ENCODE measurements around the gene ERCC6L2. TPM values are rescaled to one million over a fixed set of nuclear protein-coding genes. Genes with fewer than 3 reads are reported as not detected.

Gene ERCC6L2
- total RNA-seq, 3 donors from 2014 or later = 32.4 to 69.4 (median 51.4) TPM

DNA sequence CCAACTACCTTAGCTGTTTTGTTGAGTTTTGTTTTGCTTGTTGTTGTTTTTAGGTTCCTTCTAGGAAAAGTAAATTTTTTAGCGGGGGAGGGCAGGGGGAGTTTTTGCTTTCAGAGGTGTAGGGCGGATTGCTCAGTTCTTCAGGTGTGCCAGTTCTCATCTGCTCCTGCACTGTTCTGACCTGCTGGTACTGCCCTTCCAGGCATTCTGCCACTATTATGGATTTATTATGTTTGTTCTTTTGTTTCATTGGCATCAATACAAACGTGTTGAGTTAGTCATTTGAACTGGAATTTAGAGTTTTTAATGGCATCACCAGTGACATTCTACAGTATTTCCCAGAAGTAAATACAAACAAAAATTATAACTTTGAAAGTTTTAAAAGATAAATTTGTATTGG lies 26.0 kb downstream of the ERCC6L2 start:
- ATAC-seq = peak; percentile 97

DNA sequence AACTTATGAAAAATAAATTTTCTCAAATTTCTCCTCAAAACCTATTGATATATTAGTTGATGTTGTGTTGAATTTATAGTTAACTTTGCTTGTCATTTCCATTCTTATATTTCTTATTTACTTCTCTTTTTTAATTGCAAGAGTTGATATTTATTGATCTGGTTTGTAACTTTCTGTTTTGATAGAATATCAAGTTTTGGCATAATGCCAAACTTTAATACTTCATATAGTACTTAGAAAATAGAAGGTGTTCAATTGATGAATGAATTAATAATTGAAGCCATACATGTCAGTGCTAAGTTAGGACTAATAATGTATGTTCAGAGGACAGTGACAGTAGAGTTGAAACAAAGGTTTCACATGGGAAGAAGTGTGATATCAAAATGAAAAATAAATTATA lies 27.9 kb downstream of the ERCC6L2 start:
- peaks cover 8% of the 10 kb centered on the region for H3K4me1 ChIP-seq (ENCODE audit: low read depth)
- ATAC-seq = no peak
- no peak for TF ChIP-seq CTCF (IDR thresholded peaks at IDR 0.05)
- DNase-seq = no peak
- H3K36me3 ChIP-seq (ENCODE audit: low read depth) = no peaks in the 10 kb centered on the region
- no peak overlapping the region for H3K4me3 ChIP-seq
- H3K9me3 ChIP-seq = no peaks in the 10 kb centered on the region
- intact Hi-C loops (cut with DNase I, micrococcal nuclease) = no loop called here

More for the DNA sequence above, 26.0 kb downstream of the ERCC6L2 start:
- H3K36me3 ChIP-seq (ENCODE audit: low read depth) = no peaks in the 10 kb centered on the region
- no peak for TF ChIP-seq CTCF (IDR thresholded peaks at IDR 0.05)
- intact Hi-C loops (cut with DNase I, micrococcal nuclease) = no loop called here
- peak in 1 of 3 donors; percentile 43 for DNase-seq
- peaks cover 8% of the 10 kb centered on the region for H3K4me1 ChIP-seq (ENCODE audit: low read depth)
- H3K9me3 ChIP-seq = no peaks in the 10 kb centered on the region
- H3K4me3 ChIP-seq = no peak overlapping the region

DNA sequence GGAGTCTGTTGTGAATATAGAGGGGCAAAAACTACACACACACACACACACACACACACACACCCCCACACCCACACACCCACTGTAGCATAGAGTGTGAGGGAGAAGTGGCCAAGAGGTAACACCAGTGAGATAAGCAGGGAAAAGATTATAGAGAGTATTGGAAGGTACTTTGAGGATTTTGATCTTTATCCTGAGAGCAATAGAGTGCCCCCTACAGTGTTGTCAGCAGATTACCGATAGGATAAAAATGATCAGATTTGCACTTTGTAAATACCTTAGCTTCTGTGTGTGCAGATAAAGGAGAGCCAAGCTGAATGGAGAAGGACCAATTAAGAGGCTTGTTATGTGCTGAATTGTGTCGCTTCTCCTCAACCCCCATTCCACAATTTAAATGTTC lies 32.3 kb downstream of the ERCC6L2 start:
- no peaks in the 10 kb centered on the region for H3K36me3 ChIP-seq (ENCODE audit: low read depth)
- H3K9me3 ChIP-seq = no peaks in the 10 kb centered on the region
- ATAC-seq (peak; percentile 34), DNase-seq (no peak)
- H3K4me3 ChIP-seq = no peak overlapping the region
- no peak for TF ChIP-seq CTCF (IDR thresholded peaks at IDR 0.05)
- no peaks in the 10 kb centered on the region for H3K4me1 ChIP-seq (ENCODE audit: low read depth)
- intact Hi-C loops (cut with DNase I, micrococcal nuclease) = no loop called here

DNA sequence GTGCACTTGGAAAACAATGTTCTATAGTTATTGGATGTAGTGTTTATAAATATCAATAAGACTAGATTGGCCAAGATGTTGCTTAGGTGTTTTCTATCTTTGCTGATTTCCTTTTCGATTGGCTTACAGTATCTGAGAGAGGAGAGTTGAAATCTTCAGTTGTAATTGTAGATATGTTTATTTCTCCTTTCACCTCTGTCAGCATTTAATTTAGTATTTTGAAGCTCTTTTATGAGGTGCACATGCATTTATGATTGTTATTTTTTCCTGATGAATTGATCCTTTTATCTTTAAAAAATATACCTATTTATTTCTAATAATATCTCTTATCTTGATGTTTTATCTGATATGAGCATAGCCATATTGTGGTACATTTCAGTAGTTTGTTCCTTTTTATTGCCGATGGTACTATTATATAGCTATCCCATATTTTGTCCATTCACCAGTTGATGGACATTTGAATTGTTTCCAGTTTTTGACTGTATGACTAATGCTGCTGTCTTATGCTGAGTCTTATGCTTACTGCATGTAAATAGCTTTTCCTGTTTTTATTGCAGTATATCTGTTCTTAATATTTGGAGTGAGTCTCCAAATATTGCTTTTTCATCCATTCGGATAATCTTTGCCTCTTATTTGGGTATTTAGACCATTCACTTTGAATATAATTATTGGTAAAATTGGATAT lies 34.7 kb downstream of the ERCC6L2 start:
- DNase-seq (no peak), ATAC-seq (no peak)
- Histone ChIP-seq H3K36me3 (ENCODE audit: low read depth) (no peaks in the 10 kb centered on the region), H3K4me1 (ENCODE audit: low read depth) (no peaks in the 10 kb centered on the region), H3K9me3 (no peaks in the 10 kb centered on the region), H3K4me3 (no peak overlapping the region)
- TF ChIP-seq CTCF (IDR thresholded peaks at IDR 0.05) = no peak
- intact Hi-C loops (cut with DNase I, micrococcal nuclease) = no loop called here

GRCh38 chr9:95910770-95911340 lies 35.4 kb downstream of the ERCC6L2 start:
- intact Hi-C loops (cut with DNase I, micrococcal nuclease) = no loop called here
- Histone ChIP-seq H3K4me1 (ENCODE audit: low read depth) (no peaks in the 10 kb centered on the region), H3K9me3 (no peaks in the 10 kb centered on the region), H3K4me3 (no peak overlapping the region), H3K36me3 (ENCODE audit: low read depth) (no peaks in the 10 kb centered on the region)
- DNase-seq (no peak), ATAC-seq (no peak)
- TF ChIP-seq CTCF (IDR thresholded peaks at IDR 0.05) = no peak

Measured in mucosa of descending colon (tissue), 3 donors.